ENCODE measurements around the gene TADA1.
A peak's percentile ranks its signal among the peaks of the same experiment; 100 is the strongest.
"Not testable (repeated sequence)": the region's sequence is repeated elsewhere in the genome, so short reads cannot be mapped to it uniquely, and the experiment has no call there.

Gene TADA1

DNA sequence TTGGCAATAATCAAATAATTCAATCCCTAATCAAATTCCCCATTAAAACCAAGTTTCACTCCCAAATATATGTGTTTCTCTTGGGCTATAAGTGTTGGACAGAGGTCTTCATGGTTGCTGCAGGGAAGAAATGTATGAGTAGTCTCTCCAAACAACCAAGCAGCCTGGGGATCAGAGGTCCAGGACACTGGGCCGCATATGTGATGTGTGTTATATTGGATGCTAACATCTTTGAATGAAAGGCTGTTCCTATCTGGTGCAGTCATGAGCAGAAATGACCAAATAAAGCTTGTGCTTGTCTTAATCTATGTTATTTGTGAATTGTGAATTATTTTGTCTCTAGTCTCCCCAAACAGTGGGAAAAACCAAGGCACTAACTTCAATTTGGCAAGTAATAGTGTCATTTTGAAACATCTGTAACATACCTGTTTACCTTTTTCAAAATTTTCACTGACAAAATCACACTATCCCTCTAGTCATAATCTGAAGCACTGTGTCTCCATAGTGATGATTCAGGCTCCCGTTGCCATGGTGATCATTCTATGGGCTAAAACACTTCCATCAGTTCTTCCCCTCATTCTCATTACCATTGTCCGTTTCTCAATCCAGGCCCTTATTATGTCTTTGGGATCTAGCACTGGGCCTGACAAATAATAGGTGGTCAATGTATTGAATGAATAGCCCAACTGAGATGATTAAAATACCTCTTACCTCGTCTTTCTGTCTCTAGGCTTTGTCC, 12.5 kb upstream of the TADA1 start:
- no peak for DNase-seq

- DNase-seq, result no peak
Measured at GRCh38 chr1:166884971-166885370, 8.9 kb upstream of the TADA1 start.

DNA sequence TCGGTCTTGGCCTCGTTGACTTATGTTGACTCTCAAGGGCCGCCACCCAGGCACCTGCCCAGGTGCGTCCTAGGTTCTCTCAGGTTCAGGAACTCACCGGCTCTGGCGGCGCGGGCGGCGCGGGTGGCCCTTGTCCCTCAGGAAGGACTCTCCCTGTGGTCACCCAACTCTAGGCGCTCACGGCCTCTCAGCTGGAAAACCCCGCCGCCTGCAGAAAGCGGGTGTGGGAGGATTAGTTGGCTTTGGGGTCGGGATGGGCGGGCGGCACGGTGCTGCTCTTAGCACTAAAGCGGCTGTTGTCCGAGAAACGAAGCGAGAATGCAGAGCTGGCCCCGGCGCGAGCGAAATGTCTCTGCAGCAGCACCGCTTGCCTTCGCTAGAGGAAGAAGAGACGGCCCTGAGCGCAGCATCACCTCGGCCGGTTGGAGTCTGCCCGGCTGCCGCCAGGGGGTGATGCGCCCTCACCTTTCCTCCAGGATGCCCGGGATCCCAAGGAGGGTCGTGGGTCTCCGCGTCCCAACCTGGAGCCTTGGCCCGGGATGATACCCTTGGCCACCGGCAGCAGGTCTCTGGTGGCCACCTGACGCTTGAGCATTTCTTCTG, 8.1 kb upstream of the TADA1 start:
- DNase-seq, result peak; percentile 54 to 64

GRCh38 chr1:166882893-166883292, 6.8 kb upstream of the TADA1 start:
- DNase-seq, result no peak

- DNase-seq, result not testable (repeated sequence)
Measured at GRCh38 chr1:166878173-166878917, 2.3 kb upstream of the TADA1 start.

- DNase-seq, result no peak
Measured at GRCh38 chr1:166876540-166876838, 425 bp upstream of the TADA1 start.

DNA sequence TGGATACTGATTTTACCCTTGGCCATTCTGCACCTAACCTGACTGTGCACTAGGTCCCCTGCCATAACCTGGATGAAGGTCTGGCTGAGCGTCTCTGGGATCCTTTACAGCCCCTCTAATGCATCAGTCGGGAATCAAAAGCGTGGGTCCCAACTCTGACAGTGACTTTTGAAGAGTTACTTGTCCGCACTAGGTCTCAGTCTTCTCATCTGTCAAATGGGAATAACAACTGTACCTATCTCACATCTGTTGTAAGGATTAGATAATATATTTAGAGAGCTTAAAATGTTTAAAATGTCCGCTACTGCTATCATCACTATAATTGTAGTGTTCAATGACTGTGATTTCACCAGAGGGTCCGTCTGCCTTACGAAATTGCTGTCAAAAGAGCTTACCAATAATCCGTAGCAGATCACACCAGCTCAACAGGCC, 746 bp downstream of the TADA1 start:
- no peak for DNase-seq

DNA sequence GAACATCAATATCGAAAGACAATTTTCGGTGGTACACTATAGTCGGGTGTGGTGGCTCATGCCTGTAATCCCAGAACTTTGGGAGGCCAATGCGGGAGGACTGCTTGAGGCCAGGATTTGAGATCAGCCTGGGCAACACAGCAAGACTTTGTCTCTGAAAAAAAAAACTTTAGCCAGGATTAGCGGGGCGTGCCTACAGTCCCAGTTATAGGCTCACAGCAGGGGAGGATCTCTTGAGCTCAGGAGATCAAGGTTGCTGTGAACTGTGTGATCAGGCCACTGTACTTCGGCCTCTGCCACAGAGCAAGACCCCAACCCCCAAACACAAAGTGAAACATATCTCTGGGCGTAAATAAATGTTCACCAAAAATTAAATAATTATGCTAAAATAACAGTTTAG, 1.6 kb downstream of the TADA1 start:
- DNase-seq, result no peak

DNA sequence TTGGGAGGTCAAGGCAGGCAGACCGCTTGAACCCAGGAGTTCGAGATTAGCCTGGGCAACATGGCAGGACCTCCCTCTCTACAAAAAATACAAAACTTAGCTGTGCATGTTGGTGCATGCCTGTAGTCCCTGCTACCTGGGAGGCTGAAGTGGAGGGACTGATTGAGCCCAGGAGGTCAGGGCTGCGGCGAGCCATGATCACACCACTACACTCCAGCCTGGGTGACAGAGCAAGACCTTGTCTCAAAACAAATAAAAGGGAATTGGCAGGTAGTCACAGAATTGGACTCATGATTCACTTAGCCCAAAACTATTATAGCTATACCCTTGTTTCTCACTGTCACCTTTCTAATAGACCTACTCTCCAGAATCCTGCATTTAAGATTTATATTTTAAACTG, 5.5 kb downstream of the TADA1 start:
- DNase-seq, result no peak

GRCh38 chr1:166869318-166870099, 6.6 kb downstream of the TADA1 start:
- no peak for DNase-seq

- DNase-seq, result no peak
Measured at GRCh38 chr1:166868639-166869038, 7.4 kb downstream of the TADA1 start.

DNA sequence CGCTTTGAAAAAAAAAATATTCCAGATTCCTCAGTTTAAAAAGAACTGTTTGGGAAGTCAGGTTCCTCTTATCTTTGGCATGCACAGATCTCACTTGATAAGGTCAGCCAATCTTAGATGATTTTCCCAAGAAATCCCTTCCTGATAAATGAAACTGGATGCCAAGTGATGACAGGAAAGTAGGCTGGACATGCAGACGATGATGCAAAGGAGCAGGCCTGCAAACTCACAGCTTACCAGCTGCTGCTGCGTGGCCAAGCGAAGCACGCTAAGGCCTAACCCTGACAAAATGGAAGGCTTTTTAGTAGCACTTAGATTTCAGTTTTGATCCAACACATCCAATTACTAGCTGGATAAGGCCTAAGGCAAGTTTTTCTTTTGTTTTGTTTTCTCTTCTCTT, 10.1 kb downstream of the TADA1 start:
- DNase-seq, result no peak

- no peak for DNase-seq
Measured at GRCh38 chr1:166859597-166859996, 16.5 kb downstream of the TADA1 start.

GRCh38 chr1:166858726-166859419, 17.2 kb downstream of the TADA1 start:
- DNase-seq, result no peak

DNA sequence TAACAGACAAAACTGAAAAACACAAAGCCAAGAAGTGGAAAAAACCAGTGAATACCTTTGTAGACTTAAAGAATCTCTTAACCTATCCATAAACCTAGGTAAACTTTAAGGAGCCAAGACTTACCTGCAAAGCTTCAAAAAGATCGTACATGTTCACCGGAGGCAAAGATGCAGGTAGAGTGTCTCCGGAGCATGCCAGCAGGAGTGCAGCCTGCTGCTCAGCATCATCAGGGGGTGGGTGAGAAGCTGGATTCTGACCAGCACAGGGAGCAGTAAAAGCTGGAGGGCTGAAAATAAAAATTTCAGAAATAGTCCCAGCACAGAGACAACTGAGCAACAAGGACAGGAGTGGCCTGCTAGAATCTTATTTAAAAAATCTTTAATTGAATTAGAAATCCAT, 18.1 kb downstream of the TADA1 start:
- no peak for DNase-seq

- no peak for DNase-seq
Measured at GRCh38 chr1:166855558-166855957, 20.5 kb downstream of the TADA1 start.

DNA sequence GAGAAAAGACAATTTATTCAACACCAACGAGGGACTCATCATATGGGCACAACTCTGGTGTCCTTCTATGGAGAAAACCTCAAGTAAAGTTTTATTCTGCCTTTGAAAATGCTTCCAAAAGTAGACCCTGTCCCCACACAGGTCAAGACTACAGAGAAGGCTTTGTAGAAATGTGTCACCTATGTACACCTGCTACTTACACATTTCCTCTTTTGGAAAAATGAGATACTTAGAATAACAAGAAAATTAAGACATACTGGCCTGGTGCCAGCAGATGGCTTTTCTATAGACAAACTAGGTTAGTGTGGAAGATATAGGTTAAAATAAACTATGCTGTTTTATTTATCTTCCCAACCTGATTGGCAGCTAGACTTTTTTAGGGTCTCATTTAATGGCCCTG, 23.1 kb downstream of the TADA1 start:
- DNase-seq, result no peak

- no peak for DNase-seq
Measured at GRCh38 chr1:166849135-166849534, 26.9 kb downstream of the TADA1 start.

- DNase-seq, result no peak
Measured at GRCh38 chr1:166848193-166848592, 27.9 kb downstream of the TADA1 start.

DNA sequence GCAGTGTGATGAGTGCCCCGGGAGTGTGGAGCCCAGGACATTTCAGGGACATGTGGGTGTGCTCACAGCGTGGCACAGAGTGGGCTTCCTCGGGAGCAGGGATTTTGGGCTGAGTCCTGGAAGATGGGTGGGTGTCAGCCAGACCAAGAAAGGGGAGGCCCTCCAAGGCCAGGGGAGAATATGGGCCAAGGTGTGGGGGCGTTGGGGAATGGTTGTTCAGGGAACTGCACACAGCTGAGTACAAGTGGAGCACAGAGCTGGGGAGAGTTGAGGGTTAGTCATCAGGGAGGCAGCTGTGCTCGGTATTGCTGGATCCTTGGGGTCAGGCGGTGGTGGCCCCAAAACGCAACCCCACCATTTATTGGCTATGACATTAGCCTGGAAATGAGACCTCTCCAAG, 31.3 kb downstream of the TADA1 start:
- DNase-seq, result no peak

DNA sequence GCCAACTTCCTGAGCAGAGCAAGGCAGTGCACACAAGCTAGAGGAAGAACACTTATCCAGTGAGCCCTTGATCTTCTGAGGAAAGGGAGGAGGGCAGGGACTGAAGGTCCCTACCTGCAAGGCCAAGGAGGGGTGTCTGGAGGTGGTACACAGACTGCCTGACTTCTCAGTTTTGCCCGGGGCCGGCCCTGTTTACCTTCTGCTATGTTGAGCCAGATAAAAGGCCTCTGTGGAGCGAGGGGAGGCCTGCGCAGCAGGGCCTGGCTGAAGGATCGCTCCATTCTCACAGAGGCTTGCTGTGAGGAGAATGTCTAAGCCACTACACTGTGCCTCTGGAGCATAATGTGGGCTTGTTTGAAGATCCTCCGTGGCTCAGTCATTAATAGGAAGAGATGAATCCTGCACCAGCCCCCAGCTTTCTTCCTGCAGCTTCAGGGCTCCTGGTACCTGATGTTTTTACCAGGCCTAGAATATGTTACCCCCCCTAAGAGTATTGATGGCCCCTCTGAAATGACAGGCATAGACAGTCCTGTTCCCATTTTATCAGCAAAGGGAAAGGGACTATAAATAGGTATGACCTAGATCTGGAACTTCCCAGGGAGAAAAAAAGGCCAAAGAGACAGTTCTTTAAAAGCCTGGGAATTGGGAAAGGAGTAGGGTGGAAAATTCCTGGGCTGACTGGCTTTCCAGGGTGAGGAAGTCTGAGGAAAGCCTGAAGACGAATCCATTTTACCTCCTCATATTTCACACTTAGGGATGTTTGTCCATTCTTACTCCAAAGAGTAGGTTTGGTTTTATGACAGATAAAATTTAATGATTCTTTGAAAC, 32.1 kb downstream of the TADA1 start:
- no peak for DNase-seq

DNA sequence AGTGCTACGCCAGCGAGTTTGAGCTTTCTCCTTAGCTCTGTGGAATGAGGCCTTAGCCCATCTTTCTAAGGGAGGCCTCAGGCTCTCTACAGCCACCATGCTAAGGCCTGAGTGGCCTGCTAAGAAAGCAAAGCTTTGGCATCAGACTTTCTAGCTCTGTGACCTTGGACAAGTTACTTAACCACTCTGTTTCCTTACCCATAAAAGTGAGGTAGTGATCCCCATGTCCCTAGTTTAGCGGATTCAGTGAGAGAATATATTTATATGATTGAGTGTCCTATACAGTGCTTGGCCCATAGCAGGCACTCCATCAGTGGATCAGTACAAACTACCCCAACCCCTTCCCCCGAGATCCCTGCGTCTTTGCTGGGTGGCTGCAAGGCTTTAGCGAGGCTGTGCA, 32.7 kb downstream of the TADA1 start:
- DNase-seq, result no peak
